H1 (cell line): Measurements from ENCODE around the gene ORMDL1. TPM values are rescaled to one million over a fixed set of nuclear protein-coding genes. Genes with fewer than 3 reads are reported as not detected.

Source experiments
- CTCF ChIA-PET: fragments of 300-600 bp; sonication (Branson Sonifier 250); formaldehyde crosslinking; loops from one replicate; lab custom pipeline; 2021; ENCODE audit not compliant: partially characterized antibody; lab: Charles Lee
- POLR2A ChIA-PET: fragments of 300-600 bp; sonication (Branson Sonifier 250); formaldehyde crosslinking; loops from one replicate; lab custom pipeline; 2021; ENCODE audit warnings: inconsistent platforms; ENCODE audit not compliant: partially characterized antibody; lab: Charles Lee
- DNase-seq, 2 experiments: peaks; one replicate each; pipeline versions ENCODE4 v3.0.0 to v3.0.0-alpha.2; 2010 to 2022; ENCODE audit warnings: low spot score in 2 of 2, low read depth in 1 of 2, mixed read lengths in 1 of 2
- FAIRE-seq: peaks from 2 replicates; lab custom pipeline; 2011; peaks lifted over from hg19 to GRCh38; lab: Jason Lieb, UNC
- H2AFZ ChIP-seq: 2 replicates; pipeline ENCODE4 v1.8.1; 2012; ENCODE audit warnings: low read length, inconsistent platforms
- H2AK5ac ChIP-seq: 2 replicates; pipeline ENCODE4 v1.6.1; 2013; ENCODE audit warnings: low read depth, low read length
- H2BK120ac ChIP-seq: replicated peaks from 2 replicates; pipeline ENCODE3; 2013; ENCODE audit warnings: low read depth, low read length, inconsistent platforms
- H2BK12ac ChIP-seq: 2 replicates; pipeline ENCODE4 v1.6.1; 2013; ENCODE audit warnings: low read depth, low read length
- H2BK15ac ChIP-seq: 2 replicates; pipeline ENCODE4 v1.6.1; 2013; ENCODE audit warnings: low read length
- H2BK20ac ChIP-seq: 2 replicates; pipeline ENCODE4 v1.6.1; 2013; ENCODE audit warnings: low read length
- H2BK5ac ChIP-seq: 2 replicates; pipeline ENCODE4 v1.6.1; 2013; ENCODE audit warnings: low read depth, low read length
- H3K14ac ChIP-seq: 2 replicates; pipeline ENCODE4 v1.6.1; 2013; ENCODE audit warnings: inconsistent platforms; ENCODE audit not compliant: insufficient read length
- H3K18ac ChIP-seq: 2 replicates; pipeline ENCODE4 v1.6.1; 2013; ENCODE audit warnings: low read length; ENCODE audit errors: extremely low read depth
- H3K23ac ChIP-seq: 2 replicates; pipeline ENCODE4 v1.6.1; 2013; ENCODE audit warnings: inconsistent platforms; ENCODE audit not compliant: insufficient read length
- H3K23me2 ChIP-seq: 2 replicates; pipeline ENCODE4 v1.6.1; 2013; ENCODE audit warnings: low read depth, low read length
- H3K27ac ChIP-seq: 2 replicates; pipeline ENCODE4 v1.6.1; 2011; ENCODE audit warnings: low read depth, low read length, inconsistent platforms
- H3K27me3 ChIP-seq, 4 experiments: replicated peaks in 1 of 4; 1 replicate in 1 of 4; 2 replicates in 3 of 4; pipeline versions ENCODE4 v1.6.1 to v1.8.1; 2011 to 2013; ENCODE audit warnings: low read length in 3 of 4, mild to moderate bottlenecking in 3 of 4, inconsistent platforms in 2 of 4, mixed read lengths in 2 of 4, moderate library complexity in 1 of 4; ENCODE audit not compliant: control insufficient read depth in 3 of 4, insufficient read depth in 3 of 4; ENCODE audit errors: extremely low read depth in 1 of 4
- H3K36me3 ChIP-seq, 4 experiments: 2 replicates each; pipeline versions ENCODE4 v1.6.1 to v1.8.1; 2011 to 2013; ENCODE audit warnings: mild to moderate bottlenecking in 4 of 4, low read length in 3 of 4, moderate library complexity in 2 of 4, control low read depth in 1 of 4, inconsistent platforms in 1 of 4; ENCODE audit not compliant: insufficient read depth in 4 of 4, control insufficient read depth in 2 of 4
- H3K4ac ChIP-seq: replicated peaks from 2 replicates; pipeline ENCODE3; 2013; ENCODE audit warnings: low read length, low read depth, mixed read lengths, inconsistent platforms; ENCODE audit not compliant: insufficient read length
- H3K4me1 ChIP-seq, 4 experiments: replicated peaks in 1 of 4; 1 replicate in 1 of 4; 2 replicates in 3 of 4; pipeline versions ENCODE4 v1.6.1 to v1.8.1; 2011 to 2013; ENCODE audit warnings: low read length in 3 of 4, inconsistent platforms in 2 of 4, mixed read lengths in 1 of 4; ENCODE audit not compliant: insufficient read depth in 4 of 4, control insufficient read depth in 3 of 4
- H3K4me2 ChIP-seq, 2 experiments: 2 replicates each; pipeline versions ENCODE4 v1.6.1 to v1.8.1; 2011 to 2013; ENCODE audit warnings: low read depth in 2 of 2, low read length in 2 of 2, control low read depth in 1 of 2, inconsistent platforms in 1 of 2, mild to moderate bottlenecking in 1 of 2; ENCODE audit not compliant: insufficient read depth in 1 of 2
- H3K4me3 ChIP-seq, 4 experiments: fragments of 200-600, 300-600 bp in 1 of 4; sonication (generic), shearing (Covaris generic), sonication (Bioruptor Twin) in 1 of 4; 2 replicates each; pipeline versions ENCODE4 v1.5.1 to v1.8.1; 2011 to 2016; ENCODE audit warnings: low read length in 4 of 4, low read depth in 3 of 4, control low read depth in 2 of 4, inconsistent platforms in 2 of 4, mild to moderate bottlenecking in 2 of 4, mixed read lengths in 1 of 4, moderate library complexity in 1 of 4; ENCODE audit not compliant: insufficient read depth in 2 of 4; ENCODE audit errors: extremely low read depth in 1 of 4
- H3K56ac ChIP-seq: replicated peaks from 2 replicates; pipeline ENCODE3; 2013; ENCODE audit warnings: low read depth, mild to moderate bottlenecking, mixed read lengths, low read length, inconsistent platforms; ENCODE audit not compliant: insufficient read length
- H3K79me1 ChIP-seq: 2 replicates; pipeline ENCODE4 v1.6.1; 2013; ENCODE audit warnings: low read depth, low read length, control low read depth
- H3K79me2 ChIP-seq, 2 experiments: 2 replicates each; pipeline versions ENCODE4 v1.6.1 to v1.8.1; 2012 to 2013; ENCODE audit warnings: low read length in 2 of 2, mild to moderate bottlenecking in 2 of 2, inconsistent platforms in 1 of 2; ENCODE audit not compliant: insufficient read depth in 2 of 2, control insufficient read depth in 1 of 2
- H3K9ac ChIP-seq, 4 experiments: replicated peaks in 1 of 4; 1 replicate in 1 of 4; 2 replicates in 3 of 4; pipeline versions ENCODE4 v1.6.1 to v1.8.1; 2011 to 2013; ENCODE audit warnings: low read depth in 3 of 4, low read length in 3 of 4, control low read depth in 2 of 4, mild to moderate bottlenecking in 2 of 4, moderate library complexity in 2 of 4, inconsistent platforms in 1 of 4; ENCODE audit errors: extremely low read depth in 1 of 4
- H3K9me3 ChIP-seq, 2 experiments: 2 replicates each; pipeline versions ENCODE4 v1.6.1 to v1.8.1; 2012 to 2013; ENCODE audit warnings: mild to moderate bottlenecking in 2 of 2, moderate library complexity in 2 of 2, control low read depth in 1 of 2, inconsistent platforms in 1 of 2, low read depth in 1 of 2, low read length in 1 of 2, mixed read lengths in 1 of 2; ENCODE audit not compliant: insufficient read depth in 2 of 2
- H4K20me1 ChIP-seq, 2 experiments: replicated peaks in 1 of 2; 2 replicates each; pipeline versions ENCODE3 to v1.8.1; 2011 to 2013; ENCODE audit warnings: inconsistent platforms in 2 of 2, low read length in 2 of 2, mild to moderate bottlenecking in 1 of 2; ENCODE audit not compliant: insufficient read depth in 2 of 2, control insufficient read depth in 1 of 2
- H4K5ac ChIP-seq: 2 replicates; pipeline ENCODE4 v1.6.1; 2013; ENCODE audit warnings: low read length, low read depth, mixed read lengths, inconsistent platforms; ENCODE audit not compliant: insufficient read length
- H4K8ac ChIP-seq: 2 replicates; pipeline ENCODE4 v1.8.0; 2013; ENCODE audit warnings: mild to moderate bottlenecking, moderate library complexity, low read length, inconsistent platforms; ENCODE audit not compliant: insufficient read depth; ENCODE audit errors: extremely low read depth
- H4K91ac ChIP-seq: replicated peaks from 2 replicates; pipeline ENCODE3; 2013; ENCODE audit warnings: low read length, mixed read lengths, inconsistent platforms; ENCODE audit not compliant: insufficient read length
- ATF2 ChIP-seq: IDR thresholded peaks from 2 replicates; pipeline ENCODE4 v1.6.1; 2012; ENCODE audit warnings: low read length, inconsistent platforms
- CTCF ChIP-seq, 3 experiments: IDR thresholded peaks; 1 replicate in 2 of 3; 2 replicates in 1 of 3; pipeline versions ENCODE4 v1.5.1 to v1.6.1; 2011; ENCODE audit warnings: low read length in 3 of 3, mild to moderate bottlenecking in 3 of 3, inconsistent platforms in 2 of 3, low read depth in 1 of 3, moderate library complexity in 1 of 3; ENCODE audit not compliant: insufficient read depth in 1 of 3; ENCODE audit errors: control extremely low read depth in 1 of 3
- NRF1 ChIP-seq: IDR thresholded peaks from 2 replicates; pipeline ENCODE4 v1.6.1; 2011; ENCODE audit warnings: mild to moderate bottlenecking, low read depth, low read length, improper control_type of control experiment
- PHF8 ChIP-seq: fragments of 200-600 bp; sonication (generic); conservative IDR thresholded peaks from 2 replicates; pipeline ENCODE4 v1.7.1; 2012; ENCODE audit warnings: low read depth, mild to moderate bottlenecking, inconsistent platforms, low read length, moderate library complexity
- POLR2A ChIP-seq, 2 experiments: IDR thresholded peaks; 1 replicate in 1 of 2; 2 replicates in 1 of 2; pipeline ENCODE4 v1.6.1; 2011; ENCODE audit warnings: low read depth in 2 of 2, low read length in 2 of 2, mild to moderate bottlenecking in 2 of 2; ENCODE audit errors: control extremely low read depth in 1 of 2
- POLR2AphosphoS5 ChIP-seq: IDR thresholded peaks from 2 replicates; pipeline ENCODE4 v1.6.1; 2011; ENCODE audit warnings: low read depth, low read length
- RNF2 ChIP-seq: fragments of 200-900, 300-1000 bp; sonication (generic); IDR thresholded peaks from 2 replicates; pipeline ENCODE4 v1.7.1; 2016; ENCODE audit warnings: borderline replicate concordance, low read depth, mild to moderate bottlenecking, antibody characterized with exemption, low read length; ENCODE audit not compliant: poor library complexity, severe bottlenecking; ENCODE audit errors: missing control alignments
- SAP30 ChIP-seq: fragments of 300-600 bp; sonication (generic); IDR thresholded peaks from 2 replicates; pipeline ENCODE4 v1.7.1; 2012; ENCODE audit warnings: low read length, moderate library complexity, mild to moderate bottlenecking, inconsistent platforms; ENCODE audit not compliant: insufficient read depth, insufficient replicate concordance
- SIRT6 ChIP-seq: IDR thresholded peaks from one replicate; pipeline ENCODE4 v1.7.1; 2012; ENCODE audit warnings: low read length, inconsistent platforms
- SP4 ChIP-seq: IDR thresholded peaks from 2 replicates; pipeline ENCODE4 v1.6.1; 2012; ENCODE audit warnings: low read length, inconsistent platforms
- WGBS, 2 experiments: shearing (Covaris generic) in 1 of 2; methylation state at CpG; one replicate each; pipeline versions ENCODE4 v1.1.6 to v1.1.7; 2013 to 2015; ENCODE audit warnings: low lambda C conversion rate in 2 of 2, mixed read lengths in 2 of 2, inconsistent platforms in 1 of 2, low coverage in 1 of 2, missing lambda C conversion rate in 1 of 2; ENCODE audit not compliant: insufficient replicate concordance in 2 of 2, insufficient coverage in 1 of 2, insufficient read length in 1 of 2; ENCODE audit errors: extremely low coverage in 1 of 2, missing lambda C conversion rate in 1 of 2; 5-methylcytosine and 5-hydroxymethylcytosine counted together
- polyA plus RNA-seq, 7 experiments: library from polyadenylated mRNA; depleted of rRNA in 3 of 7; stranded (reverse) in 5 of 7; unstranded in 2 of 7; fragments of >200 nt in 5 of 7; fragments of 200-250 nt in 2 of 7; gene quantifications; 1 replicate in 5 of 7; 2 replicates in 1 of 7; 4 replicates in 1 of 7; pipeline versions ENCODE4 v1.2.1 to v1.2.3, GENCODE V29; 2011 to 2013; ENCODE audit warnings: missing spikeins in 2 of 7, mixed read lengths in 2 of 7
- total RNA-seq: library from RNA; stranded (reverse); fragmentation: NEBNext Ultra II Directional; extraction: Animal tissue kit (Norgen Biotek cat#: 25700); gene quantifications from 2 replicates; pipeline ENCODE4 v1.2.1, GENCODE V29; 2021

The ORMDL1 gene
- total and polyA plus RNA-seq, 2 of the 8 experiments (the other 6 are each of a cell fraction or from before 2014, with no cell fraction given), result 34.9 to 58.1 TPM

- H2BK20ac ChIP-seq, result no peak overlapping the region
- peaks cover 2 to 30% (median 8%) of the 10 kb centered on the region in 4 experiments; a peak in 5 of 8 replicates for H3K36me3 ChIP-seq
- H3K4me2 ChIP-seq, result no peak overlapping the region
- H3K4me1 ChIP-seq, result no peaks in the 10 kb centered on the region
- H3K14ac ChIP-seq, result no peak overlapping the region
- H4K91ac ChIP-seq, result no peak overlapping the region
- no peak overlapping the region for H2BK120ac ChIP-seq
- H3K18ac ChIP-seq, result no peak overlapping the region
- WGBS, 2 experiments, result 92% methylated on average over 3 of the region's 3 CpGs; no CpG with 5 or more reads in 1 of the 2 experiments
- no peaks in the 10 kb centered on the region for H3K27me3 ChIP-seq
- H2BK5ac ChIP-seq, result no peak overlapping the region
- no peak overlapping the region for H2BK12ac ChIP-seq
- no peaks in the 10 kb centered on the region for H3K79me1 ChIP-seq
- no peak overlapping the region for H3K56ac ChIP-seq
- H3K23me2 ChIP-seq, result no peaks in the 10 kb centered on the region
- H3K27ac ChIP-seq, result no peak overlapping the region
- no peak overlapping the region for H3K4ac ChIP-seq
- no peak overlapping the region for H2AK5ac ChIP-seq
- no peak for DNase-seq
- H2AFZ ChIP-seq, result no peak overlapping the region
- H4K5ac ChIP-seq, result no peak overlapping the region
- H3K9me3 ChIP-seq, result no peaks in the 10 kb centered on the region
- no peak for FAIRE-seq
- H4K8ac ChIP-seq, result no peak overlapping the region
- H4K20me1 ChIP-seq, result peaks cover 0 to 3% of the 10 kb centered on the region in 2 experiments
- H2BK15ac ChIP-seq, result no peak overlapping the region
- POLR2A ChIA-PET, result no interaction called here
- H3K4me3 ChIP-seq, result no peak overlapping the region
- CTCF ChIA-PET, result no interaction called here
- no peak overlapping the region for H3K23ac ChIP-seq
- H3K9ac ChIP-seq, result no peak overlapping the region
- peaks cover 0 to 20% of the 10 kb centered on the region in 2 experiments; a peak in 2 of 4 replicates for H3K79me2 ChIP-seq
- TF ChIP-seq ATF2 (no peak), POLR2AphosphoS5 (no peak), POLR2A (IDR thresholded peaks at IDR 0.05; ENCODE audit: control extremely low read depth in 1 of 2, low read depth in 2 of 2, low read length in 2 of 2) (no peak), CTCF (IDR thresholded peaks at IDR 0.05; ENCODE audit: control extremely low read depth in 1 of 3, insufficient read depth in 1 of 3, low read depth in 1 of 3, low read length in 3 of 3) (no peak), PHF8 (no peak), SAP30 (no peak), NRF1 (no peak), RNF2 (no peak), SIRT6 (no peak), SP4 (no peak)
Measured at GRCh38 chr2:189803431-189803830, 19.3 kb upstream of the ORMDL1 start.
